HEK293T (cell line): ENCODE data around the gene IKZF3.

ENCODE experiments used
- CTCF ChIA-PET: fragments of 350-600 bp; formaldehyde crosslinking; extraction: SDS; loops from one replicate; lab custom pipeline; 2021; ENCODE audit warnings: antibody characterized with exemption, inconsistent platforms; lab: Yijun Ruan, JAX
- POLR2A ChIA-PET: fragments of 350-600 bp; formaldehyde crosslinking; extraction: SDS; loops from one replicate; lab custom pipeline; 2020; ENCODE audit warnings: antibody characterized with exemption, inconsistent platforms; lab: Yijun Ruan, JAX
- DNase-seq: peaks from one replicate; pipeline ENCODE4 v3.0.0; 2012; ENCODE audit warnings: mixed read lengths; ENCODE audit errors: extremely low spot score
- ARNT ChIP-seq: fragments of 450-650 bp; IDR thresholded peaks from 2 replicates; pipeline ENCODE4 v1.6.1; 2017; ENCODE audit warnings: mild to moderate bottlenecking
- BHLHE40 ChIP-seq: fragments of 450-650 bp; IDR thresholded peaks from 2 replicates; pipeline ENCODE4 v1.6.1; 2016; ENCODE audit warnings: mild to moderate bottlenecking, moderate library complexity, borderline replicate concordance
- CTBP1 ChIP-seq: fragments of 450-650 bp; IDR thresholded peaks from 2 replicates; pipeline ENCODE4 v1.6.1; 2016; ENCODE audit warnings: borderline replicate concordance
- ELF4 ChIP-seq: fragments of 450-650 bp; IDR thresholded peaks from 2 replicates; pipeline ENCODE4 v1.6.1; 2017; ENCODE audit warnings: antibody characterized with exemption
- FOXA1 ChIP-seq: fragments of 450-650 bp; IDR thresholded peaks from 2 replicates; pipeline ENCODE4 v1.6.1; 2016; ENCODE audit warnings: mild to moderate bottlenecking
- FOXK2 ChIP-seq: fragments of 450-650 bp; IDR thresholded peaks from 2 replicates; pipeline ENCODE4 v1.6.1; 2016; ENCODE audit warnings: mild to moderate bottlenecking
- FOXM1 ChIP-seq: fragments of 450-650 bp; IDR thresholded peaks from 2 replicates; pipeline ENCODE4 v1.6.1; 2017; ENCODE audit warnings: mild to moderate bottlenecking, borderline replicate concordance
- HDGF ChIP-seq: fragments of 450-650 bp; IDR thresholded peaks from 2 replicates; pipeline ENCODE4 v1.6.1; 2017; ENCODE audit warnings: antibody characterized with exemption, borderline replicate concordance
- L3MBTL2 ChIP-seq: fragments of 450-650 bp; conservative IDR thresholded peaks from 2 replicates; pipeline ENCODE4 v1.6.1; 2016; ENCODE audit warnings: mild to moderate bottlenecking
- LEF1 ChIP-seq: fragments of 450-650 bp; IDR thresholded peaks from 2 replicates; pipeline ENCODE4 v1.6.1; 2017; ENCODE audit warnings: mild to moderate bottlenecking, borderline replicate concordance
- NFRKB ChIP-seq: fragments of 450-650 bp; IDR thresholded peaks from 2 replicates; pipeline ENCODE4 v1.6.1; 2016; ENCODE audit warnings: mild to moderate bottlenecking, moderate library complexity
- PKNOX1 ChIP-seq: fragments of 450-650 bp; IDR thresholded peaks from 2 replicates; pipeline ENCODE4 v1.6.1; 2016
- SP1 ChIP-seq: fragments of 450-650 bp; IDR thresholded peaks from 2 replicates; pipeline ENCODE4 v1.6.1; 2017
- SUZ12 ChIP-seq: fragments of 450-650 bp; IDR thresholded peaks from 2 replicates; pipeline ENCODE4 v1.6.1; 2016; ENCODE audit warnings: mild to moderate bottlenecking
- TARDBP ChIP-seq: fragments of 450-650 bp; IDR thresholded peaks from 2 replicates; pipeline ENCODE4 v1.6.1; 2016
- ZNF384 ChIP-seq: fragments of 450-650 bp; IDR thresholded peaks from 2 replicates; pipeline ENCODE4 v1.6.1; 2016

The IKZF3 gene

DNA sequence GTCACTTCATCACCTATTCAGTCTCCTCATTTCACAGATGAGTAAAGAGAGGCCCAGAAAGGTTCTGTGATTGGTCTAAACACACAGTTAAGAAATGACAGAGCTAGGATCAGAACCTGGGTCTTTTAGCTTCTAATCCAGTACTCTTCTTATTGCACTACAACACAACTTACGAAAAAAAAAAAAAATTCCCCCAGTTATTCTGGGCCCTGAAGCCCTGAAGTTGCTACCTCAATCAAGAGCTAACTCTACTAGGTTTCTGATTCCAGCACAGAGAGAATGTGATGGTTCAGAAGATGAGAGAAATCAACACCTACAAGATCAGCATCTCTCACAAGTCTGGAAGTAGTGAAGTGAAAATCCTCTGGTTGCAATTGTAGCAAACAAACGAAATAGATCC lies 89.1 kb downstream of the IKZF3 start:
- ChIA-PET POLR2A (no interaction called here), CTCF (no interaction called here)
- TF ChIP-seq PKNOX1 = no peak
- no peak for TF ChIP-seq SP1
- TF ChIP-seq ARNT = no peak
- no peak for DNase-seq

- TF ChIP-seq SUZ12 = no peak
- TF ChIP-seq CTBP1 = no peak
- no peak for TF ChIP-seq HDGF
- TF ChIP-seq PKNOX1 = no peak
- no peak for TF ChIP-seq ZNF384
- no peak for TF ChIP-seq SP1
- no peak for TF ChIP-seq NFRKB
- TF ChIP-seq FOXM1 = no peak
- no peak for DNase-seq
- CTCF ChIA-PET = no interaction called here
- POLR2A ChIA-PET = no interaction called here
Measured at GRCh38 chr17:39774047-39774446, 90.1 kb downstream of the IKZF3 start.

GRCh38 chr17:39772987-39773934 lies 90.9 kb downstream of the IKZF3 start:
- TF ChIP-seq SP1 (no peak), NFRKB (no peak), FOXA1 (no peak), HDGF (no peak), L3MBTL2 (no peak), ZNF384 (no peak), FOXM1 (no peak), LEF1 (no peak), ARNT (no peak), FOXK2 (no peak), TARDBP (no peak), BHLHE40 (no peak), ELF4 (no peak), PKNOX1 (no peak), CTBP1 (no peak), SUZ12 (no peak)
- ChIA-PET POLR2A (no interaction called here), CTCF (no interaction called here)
- no peak for DNase-seq

- no peak for DNase-seq
- ChIA-PET POLR2A (no interaction called here), CTCF (no interaction called here)
- no peak for TF ChIP-seq ARNT
- no peak for TF ChIP-seq SP1
- TF ChIP-seq SUZ12 = no peak
- no peak for TF ChIP-seq L3MBTL2
- no peak for TF ChIP-seq BHLHE40
- TF ChIP-seq PKNOX1 = no peak
- no peak for TF ChIP-seq FOXA1
- TF ChIP-seq FOXK2 = no peak
- TF ChIP-seq NFRKB = no peak
- no peak for TF ChIP-seq CTBP1
- no peak for TF ChIP-seq TARDBP
- no peak for TF ChIP-seq FOXM1
- no peak for TF ChIP-seq ELF4
- TF ChIP-seq LEF1 = no peak
- TF ChIP-seq ZNF384 = no peak
- no peak for TF ChIP-seq HDGF
Measured at GRCh38 chr17:39772415-39772814, 91.7 kb downstream of the IKZF3 start.

- no peak for DNase-seq
- POLR2A ChIA-PET = interaction anchor here (0.9 to 1.0 kb wide), 2 partner anchors 15 to 40 kb away, joined by 3 read pairs; partner anchors contain the start of gene MIEN1
- CTCF ChIA-PET = interaction anchor here (0.5 kb wide), 1 partner anchor 117 kb away, joined by 3 read pairs; no protein-coding TSS in a partner anchor
- no peak for TF ChIP-seq NFRKB
- no peak for TF ChIP-seq ZNF384
- no peak for TF ChIP-seq FOXM1
- TF ChIP-seq FOXA1 = no peak
- TF ChIP-seq CTBP1 = no peak
- TF ChIP-seq LEF1 = no peak
- no peak for TF ChIP-seq TARDBP
- no peak for TF ChIP-seq L3MBTL2
- TF ChIP-seq ELF4 = no peak
- TF ChIP-seq FOXK2 = no peak
- no peak for TF ChIP-seq BHLHE40
- no peak for TF ChIP-seq ARNT
- TF ChIP-seq SUZ12 = no peak
- TF ChIP-seq PKNOX1 = no peak
- TF ChIP-seq HDGF = no peak
Measured at GRCh38 chr17:39769974-39770587, 94.0 kb downstream of the IKZF3 start.
